Measurements from ENCODE around the gene CTU1. TPM values are rescaled to one million over a fixed set of nuclear protein-coding genes. Genes with fewer than 3 reads are reported as not detected.

CTU1 gene
- total and polyA plus RNA-seq, 2 of the 4 experiments (the other 2 are of a cell fraction): 2.0 to 3.3 TPM

GRCh38 chr19:51127755-51128154 is 19.5 kb upstream of the CTU1 start:
- Histone ChIP-seq H4K8ac (ENCODE audit: low read depth in 2 of 2, low read length in 2 of 2) (peak overlapping the region in 1 of 2 experiments; percentile 10; a peak in 1 of 4 replicates), H3K9me3 (ENCODE audit: control insufficient read depth, insufficient read depth, low read length) (no peaks in the 10 kb centered on the region), H3K9ac (ENCODE audit: low read depth, low read length) (no peak overlapping the region), H4K5ac (ENCODE audit: low read depth, low read length) (no peak overlapping the region), H2AK5ac (ENCODE audit: low read depth, low read length) (no peak overlapping the region), H3K18ac (ENCODE audit: low read depth, low read length) (no peak overlapping the region), H3K23ac (ENCODE audit: low read depth, low read length) (no peak overlapping the region), H4K91ac (ENCODE audit: insufficient read depth, low read depth, low read length) (no peak overlapping the region), H3K56ac (ENCODE audit: extremely low read depth, insufficient read depth, low read length) (no peak overlapping the region), H2AFZ (replicated peaks; ENCODE audit: low read length, poor library complexity) (no peak overlapping the region), H2BK5ac (ENCODE audit: low read depth, low read length, poor library complexity, severe bottlenecking) (no peak overlapping the region), H3K4me1 (ENCODE audit: control insufficient read depth, insufficient read depth, low read length) (0 out of 2 replicates have a peak, but pooled peaks cover 2% of the 10 kb centered on the region), H3K36me3 (ENCODE audit: control insufficient read depth, insufficient read depth, low read length) (no peaks in the 10 kb centered on the region), H3K79me1 (ENCODE audit: low read depth in 1 of 2, low read length in 2 of 2) (no peaks in the 10 kb centered on the region), H3K27me3 (ENCODE audit: control insufficient read depth, insufficient read depth, low read length) (no peaks in the 10 kb centered on the region; the same call in 1 of the 2 replicates), H3K4me2 (ENCODE audit: low read depth, low read length) (no peak overlapping the region), H3K14ac (replicated peaks; ENCODE audit: low read depth, low read length) (no peak overlapping the region), H2AK9ac (replicated peaks; ENCODE audit: low read depth, low read length, poor library complexity) (no peak overlapping the region), H3K4ac (ENCODE audit: low read depth, low read length) (no peak overlapping the region), H2BK15ac (ENCODE audit: low read depth, low read length) (no peak overlapping the region), H3K9me1 (ENCODE audit: insufficient read depth, low read length) (peaks cover 4% of the 10 kb centered on the region; the same call in 1 of the 2 replicates), H2BK120ac (ENCODE audit: low read depth, low read length) (no peak overlapping the region), H3K4me3 (ENCODE audit: insufficient read depth, low read depth, low read length) (no peak overlapping the region), H2BK20ac (ENCODE audit: low read depth, low read length) (no peak overlapping the region), H3K27ac (ENCODE audit: insufficient read depth, low read length) (no peak overlapping the region), H4K20me1 (ENCODE audit: insufficient read depth, low read length) (no peaks in the 10 kb centered on the region)
- dilution Hi-C loops (cut with HindIII; ENCODE audit: low sequenced_read_pairs, unreplicated experiment) (no loop called here), intact Hi-C loops (cut with micrococcal nuclease) (no loop called here), in situ Hi-C loops (cut with MboI; ENCODE audit: low sequenced_read_pairs) (no loop called here)
- POLR2A ChIA-PET (ENCODE audit: unreplicated experiment): no interaction called here
- TF ChIP-seq, protein P1, sequence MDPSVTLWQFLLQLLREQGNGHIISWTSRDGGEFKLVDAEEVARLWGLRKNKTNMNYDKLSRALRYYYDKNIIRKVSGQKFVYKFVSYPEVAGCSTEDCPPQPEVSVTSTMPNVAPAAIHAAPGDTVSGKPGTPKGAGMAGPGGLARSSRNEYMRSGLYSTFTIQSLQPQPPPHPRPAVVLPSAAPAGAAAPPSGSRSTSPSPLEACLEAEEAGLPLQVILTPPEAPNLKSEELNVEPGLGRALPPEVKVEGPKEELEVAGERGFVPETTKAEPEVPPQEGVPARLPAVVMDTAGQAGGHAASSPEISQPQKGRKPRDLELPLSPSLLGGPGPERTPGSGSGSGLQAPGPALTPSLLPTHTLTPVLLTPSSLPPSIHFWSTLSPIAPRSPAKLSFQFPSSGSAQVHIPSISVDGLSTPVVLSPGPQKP (IDR thresholded peaks at IDR 0.05; ENCODE audit: borderline replicate concordance, low read depth, low read length): no peak
- peak; percentile 25; the same call in 1 of the 2 replicates for TF ChIP-seq CEBPB (IDR thresholded peaks at IDR 0.05; ENCODE audit: low read depth, low read length)
- ATAC-seq (ENCODE audit: low read depth) (no peak; the same call in 1 of the 2 replicates), DNase-seq (peak; percentile 47)
- no TSS peak for BruUV-seq (replicated peaks)
- 50% methylated on average over 2 of the region's 4 CpGs; no CpG with 5 or more reads in 1 of the 2 experiments for WGBS, 2 experiments (ENCODE audit: extremely low coverage in 2 of 2, insufficient read length in 1 of 2)
- CTCF ChIA-PET: interaction anchor here (1.0 kb wide), 1 partner anchor 19 kb away, joined by 3 read pairs; no protein-coding TSS in a partner anchor

Data from IMR-90 (cell line).